DOHH2 (cell line): Measurements from ENCODE around the gene EXOC6B.

Source experiments
- EZH2phosphoT487 ChIP-seq: fragments of 200-600 bp; sonication (generic); IDR thresholded peaks from 2 replicates; pipeline ENCODE4 v1.6.1; 2017; ENCODE audit warnings: borderline replicate concordance, mild to moderate bottlenecking, antibody characterized with exemption, low read length, moderate library complexity, mixed read lengths
- TF ChIP-seq, protein P1 (sequence below): fragments of 200-600 bp; sonication (generic); IDR thresholded peaks from one replicate; pipeline ENCODE4 v1.5.1; 2014; ENCODE audit warnings: antibody characterized with exemption, mild to moderate bottlenecking, low read depth, low read length; ENCODE audit not compliant: poor library complexity, severe bottlenecking

DNA sequence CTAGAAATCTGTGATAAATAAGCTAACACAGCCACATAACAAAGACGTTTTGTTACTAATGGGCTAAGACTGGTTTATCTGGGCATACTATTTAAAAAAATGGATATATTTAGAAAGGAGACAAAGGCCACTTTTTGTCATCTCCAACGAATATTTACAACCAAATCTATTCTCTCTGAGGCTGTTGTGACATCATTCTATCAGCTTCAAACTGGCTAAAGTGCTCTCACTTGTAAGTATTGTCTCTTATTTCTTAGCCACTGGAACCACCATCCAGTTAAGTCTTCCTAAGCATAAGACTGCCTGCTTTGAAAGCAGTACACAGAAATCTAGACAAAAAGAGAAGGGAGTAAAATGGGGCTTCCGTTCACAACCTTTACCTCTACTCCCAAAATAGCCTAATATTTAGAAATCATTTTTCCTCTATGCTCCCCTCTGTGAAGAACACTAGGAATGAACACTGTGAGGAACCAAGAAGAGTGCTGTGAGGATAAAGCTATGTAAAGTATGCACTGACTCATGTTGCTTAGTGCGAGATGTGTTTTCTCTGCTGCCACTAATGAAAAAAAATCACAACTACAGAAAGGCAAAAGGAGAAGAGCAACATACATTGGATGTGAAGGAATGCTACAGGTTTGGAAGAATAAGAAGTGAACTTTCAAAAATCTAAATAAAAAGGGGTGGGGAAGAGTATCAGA lies 264.1 kb downstream of the EXOC6B start:
- TF ChIP-seq EZH2phosphoT487 = no peak
- TF ChIP-seq, protein P1, sequence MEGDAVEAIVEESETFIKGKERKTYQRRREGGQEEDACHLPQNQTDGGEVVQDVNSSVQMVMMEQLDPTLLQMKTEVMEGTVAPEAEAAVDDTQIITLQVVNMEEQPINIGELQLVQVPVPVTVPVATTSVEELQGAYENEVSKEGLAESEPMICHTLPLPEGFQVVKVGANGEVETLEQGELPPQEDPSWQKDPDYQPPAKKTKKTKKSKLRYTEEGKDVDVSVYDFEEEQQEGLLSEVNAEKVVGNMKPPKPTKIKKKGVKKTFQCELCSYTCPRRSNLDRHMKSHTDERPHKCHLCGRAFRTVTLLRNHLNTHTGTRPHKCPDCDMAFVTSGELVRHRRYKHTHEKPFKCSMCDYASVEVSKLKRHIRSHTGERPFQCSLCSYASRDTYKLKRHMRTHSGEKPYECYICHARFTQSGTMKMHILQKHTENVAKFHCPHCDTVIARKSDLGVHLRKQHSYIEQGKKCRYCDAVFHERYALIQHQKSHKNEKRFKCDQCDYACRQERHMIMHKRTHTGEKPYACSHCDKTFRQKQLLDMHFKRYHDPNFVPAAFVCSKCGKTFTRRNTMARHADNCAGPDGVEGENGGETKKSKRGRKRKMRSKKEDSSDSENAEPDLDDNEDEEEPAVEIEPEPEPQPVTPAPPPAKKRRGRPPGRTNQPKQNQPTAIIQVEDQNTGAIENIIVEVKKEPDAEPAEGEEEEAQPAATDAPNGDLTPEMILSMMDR = no peak
